ENCODE results near the gene ABLIM3. TPM values are rescaled to one million over a fixed set of nuclear protein-coding genes. Genes with fewer than 3 reads are reported as not detected.

The ABLIM3 gene
- total RNA-seq, 1 experiment from 2014 or later: 14.3 TPM

- Histone ChIP-seq H3K9ac (ENCODE audit: low read length) (no peak overlapping the region), H3K4me3 (replicated peaks in 1 of 2; ENCODE audit: low read depth in 1 of 2, low read length in 2 of 2) (no peak overlapping the region), H3K79me2 (ENCODE audit: insufficient read depth, low read length) (no peaks in the 10 kb centered on the region), H3K9me2 (ENCODE audit: insufficient read depth) (no peaks in the 10 kb centered on the region), H4K20me1 (ENCODE audit: insufficient read depth) (no peaks in the 10 kb centered on the region), H3K4me1 (ENCODE audit: control insufficient read depth in 1 of 2, insufficient read depth in 2 of 2, low read length in 2 of 2) (peaks cover 0 to 13% of the 10 kb centered on the region in 2 experiments; a peak in 3 of 4 replicates), H3K36me3 (ENCODE audit: control insufficient read depth in 1 of 2, insufficient read depth in 2 of 2, low read length in 2 of 2) (no peaks in the 10 kb centered on the region), H3K27ac (ENCODE audit: low read depth, low read length) (no peak overlapping the region), H3K27me3 (ENCODE audit: insufficient read depth, low read length) (no peaks in the 10 kb centered on the region), H3K9me3 (ENCODE audit: control insufficient read depth in 1 of 2, insufficient read depth in 1 of 2, low read depth in 1 of 2, low read length in 2 of 2) (no peaks in the 10 kb centered on the region), H3K4me2 (ENCODE audit: low read length) (no peak overlapping the region), H2AFZ (ENCODE audit: low read depth, low read length, poor library complexity, severe bottlenecking) (no peak overlapping the region)
- RAD21 ChIA-PET (ENCODE audit: low non-redundant PET in 1 of 2, low total read pairs in 2 of 2, uncharacterized antibody in 2 of 2, unreplicated experiment in 2 of 2): no interaction called here
- ATAC-seq: no peak
- DNase-seq (ENCODE audit: low read depth, low spot score): no peak
- no peak for TF ChIP-seq SP1 (IDR thresholded peaks at IDR 0.05; ENCODE audit: low read depth)
- no peak for TF ChIP-seq TCF7L2 (IDR thresholded peaks at IDR 0.05; ENCODE audit: borderline replicate concordance, extremely low read depth, insufficient read depth, insufficient read length)
- TF ChIP-seq SRF (IDR thresholded peaks at IDR 0.05; ENCODE audit: low read depth): no peak
- no peak for TF ChIP-seq RAD21 (IDR thresholded peaks at IDR 0.05; ENCODE audit: low read depth)
- TF ChIP-seq EZH2phosphoT487 (IDR thresholded peaks at IDR 0.05; ENCODE audit: borderline replicate concordance): no peak
- TF ChIP-seq ATF3 (IDR thresholded peaks at IDR 0.05): no peak
- TF ChIP-seq EZH2 (IDR thresholded peaks at IDR 0.05): no peak
- no peak for TF ChIP-seq POLR2AphosphoS5 (IDR thresholded peaks at IDR 0.05; ENCODE audit: low read depth, low read length)
- POLR2A ChIA-PET: no interaction called here
- no TSS peak for BruUV-seq (replicated peaks)
- intact Hi-C loops (cut with micrococcal nuclease): no loop called here
- CTCF ChIA-PET: no interaction called here
These were observed 156.9 kb downstream of the ABLIM3 start for GRCh38 chr5:149298163-149298562.

GRCh38 chr5:149298842-149299404 lies 157.6 kb downstream of the ABLIM3 start:
- Histone ChIP-seq H3K27me3 (ENCODE audit: insufficient read depth, low read length) (no peaks in the 10 kb centered on the region), H3K4me2 (ENCODE audit: low read length) (no peak overlapping the region), H3K4me1 (ENCODE audit: control insufficient read depth in 1 of 2, insufficient read depth in 2 of 2, low read length in 2 of 2) (peaks cover 0 to 13% of the 10 kb centered on the region in 2 experiments; a peak in 3 of 4 replicates), H3K36me3 (ENCODE audit: control insufficient read depth in 1 of 2, insufficient read depth in 2 of 2, low read length in 2 of 2) (no peaks in the 10 kb centered on the region), H3K79me2 (ENCODE audit: insufficient read depth, low read length) (no peaks in the 10 kb centered on the region), H2AFZ (ENCODE audit: low read depth, low read length, poor library complexity, severe bottlenecking) (no peak overlapping the region), H3K4me3 (replicated peaks in 1 of 2; ENCODE audit: low read depth in 1 of 2, low read length in 2 of 2) (no peak overlapping the region), H3K27ac (ENCODE audit: low read depth, low read length) (no peak overlapping the region), H4K20me1 (ENCODE audit: insufficient read depth) (no peaks in the 10 kb centered on the region), H3K9me2 (ENCODE audit: insufficient read depth) (no peaks in the 10 kb centered on the region), H3K9ac (ENCODE audit: low read length) (no peak overlapping the region), H3K9me3 (ENCODE audit: control insufficient read depth in 1 of 2, insufficient read depth in 1 of 2, low read depth in 1 of 2, low read length in 2 of 2) (no peaks in the 10 kb centered on the region)
- ATAC-seq (no peak), DNase-seq (ENCODE audit: low read depth, low spot score) (no peak)
- CTCF ChIA-PET: no interaction called here
- RAD21 ChIA-PET (ENCODE audit: low non-redundant PET in 1 of 2, low total read pairs in 2 of 2, uncharacterized antibody in 2 of 2, unreplicated experiment in 2 of 2): no interaction called here
- intact Hi-C loops (cut with micrococcal nuclease): no loop called here
- POLR2A ChIA-PET: no interaction called here
- BruUV-seq (replicated peaks): no TSS peak
- TF ChIP-seq EZH2 (IDR thresholded peaks at IDR 0.05) (no peak), POLR2AphosphoS5 (IDR thresholded peaks at IDR 0.05; ENCODE audit: low read depth, low read length) (no peak), TCF7L2 (IDR thresholded peaks at IDR 0.05; ENCODE audit: borderline replicate concordance, extremely low read depth, insufficient read depth, insufficient read length) (no peak), ZBTB33 (IDR thresholded peaks at IDR 0.05; ENCODE audit: extremely low read depth, insufficient replicate concordance, low read length) (no peak), RAD21 (IDR thresholded peaks at IDR 0.05; ENCODE audit: low read depth) (no peak), EGR1 (IDR thresholded peaks at IDR 0.05; ENCODE audit: low read depth) (no peak), CBX3 (IDR thresholded peaks at IDR 0.05; ENCODE audit: low read depth) (no peak), JUND (IDR thresholded peaks at IDR 0.05) (no peak), SP1 (IDR thresholded peaks at IDR 0.05; ENCODE audit: low read depth) (no peak)
- TF ChIP-seq, protein P1, sequence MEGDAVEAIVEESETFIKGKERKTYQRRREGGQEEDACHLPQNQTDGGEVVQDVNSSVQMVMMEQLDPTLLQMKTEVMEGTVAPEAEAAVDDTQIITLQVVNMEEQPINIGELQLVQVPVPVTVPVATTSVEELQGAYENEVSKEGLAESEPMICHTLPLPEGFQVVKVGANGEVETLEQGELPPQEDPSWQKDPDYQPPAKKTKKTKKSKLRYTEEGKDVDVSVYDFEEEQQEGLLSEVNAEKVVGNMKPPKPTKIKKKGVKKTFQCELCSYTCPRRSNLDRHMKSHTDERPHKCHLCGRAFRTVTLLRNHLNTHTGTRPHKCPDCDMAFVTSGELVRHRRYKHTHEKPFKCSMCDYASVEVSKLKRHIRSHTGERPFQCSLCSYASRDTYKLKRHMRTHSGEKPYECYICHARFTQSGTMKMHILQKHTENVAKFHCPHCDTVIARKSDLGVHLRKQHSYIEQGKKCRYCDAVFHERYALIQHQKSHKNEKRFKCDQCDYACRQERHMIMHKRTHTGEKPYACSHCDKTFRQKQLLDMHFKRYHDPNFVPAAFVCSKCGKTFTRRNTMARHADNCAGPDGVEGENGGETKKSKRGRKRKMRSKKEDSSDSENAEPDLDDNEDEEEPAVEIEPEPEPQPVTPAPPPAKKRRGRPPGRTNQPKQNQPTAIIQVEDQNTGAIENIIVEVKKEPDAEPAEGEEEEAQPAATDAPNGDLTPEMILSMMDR (IDR thresholded peaks at IDR 0.05 in 2 of 3, conservative IDR thresholded peaks at IDR 0.05 in 1 of 3; ENCODE audit: borderline replicate concordance in 1 of 3, insufficient read depth in 1 of 3, low read depth in 2 of 3, low read length in 2 of 3): no peak

All from HCT116 (cell line).